Renal pelvis (tissue), 4 donors: ENCODE data around the gene APOL5. TPM values are rescaled to one million over a fixed set of nuclear protein-coding genes. Genes with fewer than 3 reads are reported as not detected.
"Not testable (repeated sequence)": the region's sequence is repeated elsewhere in the genome, so short reads cannot be mapped to it uniquely, and the experiment has no call there.

Source experiments
- DNase-seq: peaks from one replicate; pipeline ENCODE4 v3.0.0-alpha.2; 2013
- polyA plus RNA-seq, 3 donors: library from polyadenylated mRNA; unstranded; fragments of 120-200 nt; gene quantifications; one replicate each; pipeline ENCODE4 v1.2.1, GENCODE V29; 2013; ENCODE audit not compliant: insufficient read length in 3 of 3

APOL5 gene
- polyA plus RNA-seq, 3 donors = 0.07 TPM; not detected in 2

DNA sequence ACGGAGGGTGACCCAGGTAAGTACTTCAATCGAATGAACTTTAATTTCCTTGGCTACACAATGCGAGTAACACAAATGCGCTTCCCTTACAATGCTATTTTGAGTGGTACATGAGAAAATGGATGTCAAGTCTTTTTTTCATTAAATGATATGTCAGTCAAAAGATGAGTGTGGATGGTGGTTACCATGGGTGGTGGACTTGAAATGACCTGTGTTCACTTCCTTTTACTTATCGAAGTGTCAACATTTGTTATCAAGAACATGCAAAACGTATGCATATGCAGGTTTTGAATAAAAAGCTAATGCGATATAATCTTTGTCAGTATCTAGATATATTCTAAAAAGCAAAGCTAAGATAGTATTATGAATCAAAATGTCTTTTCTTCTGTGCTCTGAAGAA, 8.8 kb upstream of the APOL5 start:
- DNase-seq = no peak

DNA sequence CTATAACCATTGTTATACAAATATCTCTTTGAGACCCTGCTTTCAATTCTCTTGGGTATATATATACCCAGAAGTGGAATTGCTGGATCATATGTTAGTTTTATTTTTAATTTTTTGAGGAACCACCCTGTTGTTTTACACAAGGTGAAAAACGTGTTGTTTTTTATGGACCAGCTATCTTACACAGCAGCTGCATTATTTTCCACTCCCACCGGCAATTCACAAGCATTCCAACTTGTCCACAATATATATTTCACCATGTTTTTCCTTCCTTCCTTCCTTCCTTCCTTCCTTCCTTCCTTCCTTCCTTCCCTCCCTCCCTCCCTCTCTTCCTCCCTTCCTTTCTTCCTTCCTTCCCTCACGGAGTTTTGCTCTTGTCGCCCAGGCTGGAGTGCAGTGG, 6.3 kb upstream of the APOL5 start:
- DNase-seq = no peak

DNA sequence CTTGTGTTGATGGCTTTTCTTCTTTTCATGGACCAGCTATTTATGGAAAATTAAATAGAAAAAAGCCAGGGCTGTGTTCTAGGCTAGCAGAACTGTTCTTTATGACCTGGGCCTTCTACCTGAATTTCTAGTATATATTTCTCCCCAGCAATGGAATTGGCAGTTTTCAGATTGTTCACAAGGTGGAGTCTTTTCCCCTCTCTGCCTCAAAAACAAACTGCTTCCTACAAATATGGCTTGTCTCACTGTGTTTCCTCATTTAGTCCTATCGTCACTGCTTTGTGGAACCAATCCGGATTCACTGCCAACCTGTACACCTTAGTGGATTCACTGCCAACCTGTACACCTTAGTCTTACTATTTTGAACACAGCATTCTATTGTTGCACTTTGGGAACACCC, 5.0 kb upstream of the APOL5 start:
- no peak for DNase-seq

GRCh38 chr22:35719212-35719875, 1.7 kb downstream of the APOL5 start:
- no peak for DNase-seq

GRCh38 chr22:35721960-35722359, 4.3 kb downstream of the APOL5 start:
- no peak for DNase-seq

GRCh38 chr22:35725521-35725920, 7.8 kb downstream of the APOL5 start:
- no peak for DNase-seq

GRCh38 chr22:35726398-35726797, 8.7 kb downstream of the APOL5 start:
- DNase-seq = no peak

DNA sequence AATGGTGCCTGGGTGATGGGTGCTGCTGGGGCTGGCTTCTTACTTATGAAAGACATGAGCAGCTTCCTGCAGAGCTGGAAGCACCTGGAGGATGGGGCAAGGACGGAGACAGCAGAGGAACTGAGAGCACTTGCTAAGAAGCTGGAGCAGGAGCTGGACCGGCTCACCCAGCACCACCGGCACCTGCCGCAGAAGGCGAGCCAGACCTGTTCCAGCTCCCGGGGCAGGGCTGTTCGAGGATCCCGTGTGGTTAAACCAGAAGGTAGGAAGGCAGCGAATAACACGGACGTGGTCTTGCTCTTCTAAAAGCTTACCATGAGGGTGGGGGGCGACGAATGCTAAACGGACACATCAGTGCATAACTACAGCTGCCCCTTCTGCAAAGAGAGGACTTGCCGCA, 9.3 kb downstream of the APOL5 start:
- no peak for DNase-seq

- DNase-seq = no peak
These were observed 9.8 kb downstream of the APOL5 start for GRCh38 chr22:35727436-35727835.

GRCh38 chr22:35728639-35729308, 11.1 kb downstream of the APOL5 start:
- no peak for DNase-seq

- DNase-seq = no peak
These were observed 11.6 kb downstream of the APOL5 start for GRCh38 chr22:35729309-35729698.

GRCh38 chr22:35731321-35731720, 13.6 kb downstream of the APOL5 start:
- DNase-seq = no peak

DNA sequence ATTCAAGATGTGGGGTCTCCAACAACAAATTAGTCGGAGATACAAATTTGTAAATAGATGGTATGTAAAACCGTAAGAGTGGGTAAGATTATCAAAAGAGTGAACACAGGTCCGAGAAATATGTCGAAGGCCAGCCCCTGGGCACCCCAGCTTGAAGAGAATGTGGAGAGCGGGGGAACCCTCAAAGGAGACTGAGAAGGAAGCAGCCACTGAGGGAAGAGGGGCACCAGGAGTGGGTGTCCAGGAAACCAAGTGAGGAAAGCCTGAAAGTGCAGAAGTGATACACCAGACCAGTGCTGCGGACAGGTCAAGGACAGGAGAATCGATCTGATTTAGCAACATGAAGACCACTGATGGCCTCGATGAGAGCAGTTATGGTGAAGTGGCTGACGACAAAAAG, 14.4 kb downstream of the APOL5 start:
- DNase-seq = no peak

- no peak for DNase-seq
These were observed 15.4 kb downstream of the APOL5 start for GRCh38 chr22:35733036-35733435.

- no peak for DNase-seq
These were observed 16.3 kb downstream of the APOL5 start for GRCh38 chr22:35733791-35734516.

- no peak for DNase-seq
These were observed 16.8 kb downstream of the APOL5 start for GRCh38 chr22:35734517-35734827.

GRCh38 chr22:35735542-35735941, 17.9 kb downstream of the APOL5 start:
- DNase-seq = no peak

DNA sequence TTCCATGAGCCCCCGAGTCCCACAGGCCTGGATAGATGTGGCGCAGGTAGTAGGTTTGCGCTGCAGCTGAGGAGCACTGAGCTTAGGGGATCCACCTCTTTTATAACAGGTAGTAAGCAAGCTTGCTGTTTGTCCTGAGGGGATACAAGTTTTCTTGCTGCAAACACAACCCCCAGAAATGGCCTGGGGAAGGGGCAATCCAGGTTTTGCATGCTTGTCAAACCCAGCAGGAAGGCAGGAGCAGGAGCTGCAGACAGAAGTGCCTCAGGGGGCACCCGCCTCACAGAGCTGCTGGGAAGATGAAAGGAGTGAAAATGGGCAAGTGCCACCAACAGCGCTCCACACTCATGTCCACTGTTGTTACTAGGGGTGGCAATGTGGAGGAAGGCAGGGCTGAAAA, 18.5 kb downstream of the APOL5 start:
- DNase-seq = no peak

- DNase-seq = no peak
These were observed 19.0 kb downstream of the APOL5 start for GRCh38 chr22:35736701-35737100.

DNA sequence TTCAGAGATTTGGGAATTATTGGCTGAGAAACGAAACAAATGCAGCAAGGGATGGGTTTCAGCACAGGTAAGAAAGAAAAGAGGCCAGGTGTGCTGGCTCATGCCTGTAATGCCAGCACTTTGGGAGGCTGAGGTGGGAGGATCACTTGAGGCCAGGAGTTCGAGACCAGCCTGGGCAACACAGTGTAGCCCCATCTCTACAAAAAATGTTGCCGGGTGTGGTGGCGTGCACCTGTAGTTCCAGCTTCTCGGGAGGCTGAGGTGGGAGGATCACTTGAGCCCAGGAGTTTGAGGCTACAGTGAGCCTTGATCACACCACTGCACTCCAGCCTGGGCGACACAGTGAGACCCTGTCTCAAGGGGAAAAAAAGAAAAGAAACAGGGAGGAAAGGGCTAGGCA, 20.2 kb downstream of the APOL5 start:
- not testable (repeated sequence) for DNase-seq

- no peak for DNase-seq
These were observed 21.6 kb downstream of the APOL5 start for GRCh38 chr22:35739076-35739930.

GRCh38 chr22:35739931-35740380, 22.3 kb downstream of the APOL5 start:
- DNase-seq = no peak
